GM19452 (cell line): ENCODE data around the gene SLC23A3.

Experiments
- ATAC-seq: cut with Tn5 transposase; IDR thresholded peaks from one replicate; pipeline ENCODE4 v1.9.1; 2021; ENCODE audit not compliant: unreplicated experiment

The SLC23A3 gene

GRCh38 chr2:219116776-219117646 lies 52.8 kb downstream of the SLC23A3 start:
- ATAC-seq = no peak

GRCh38 chr2:219112651-219113338 lies 57.0 kb downstream of the SLC23A3 start:
- no peak for ATAC-seq

- ATAC-seq = no peak
These were observed 57.8 kb downstream of the SLC23A3 start for GRCh38 chr2:219112062-219112406.
